ENCODE results near the gene OR13C4. TPM values are rescaled to one million over a fixed set of nuclear protein-coding genes. Genes with fewer than 3 reads are reported as not detected.
"Not testable (repeated sequence)": the region's sequence is repeated elsewhere in the genome, so short reads cannot be mapped to it uniquely, and the experiment has no call there.

The OR13C4 gene
- total RNA-seq, result not detected

- Mint-ChIP-seq H3K4me3 (no peak within 1 kb of the TSS), H3K27me3 (no peaks in the 10 kb centered on the region), H3K36me3 (no peaks in the 10 kb centered on the region), H3K4me1 (ENCODE audit: low read depth in 2 of 2) (no peaks in the 10 kb centered on the region), H3K9me3 (peaks cover 7% of the 10 kb centered on the region), H3K27ac (no peak within 1 kb of the TSS)
- ATAC-seq (no peak), DNase-seq (ENCODE audit: low spot score) (no peak)
Observed at GRCh38 chr9:104527109-104527508, at the start of gene OR13C4. Gene OR13C4, minus strand, starts transcription at chr9:104527209. Its CDS starts 0 bp downstream, at chr9:104527209.

DNA sequence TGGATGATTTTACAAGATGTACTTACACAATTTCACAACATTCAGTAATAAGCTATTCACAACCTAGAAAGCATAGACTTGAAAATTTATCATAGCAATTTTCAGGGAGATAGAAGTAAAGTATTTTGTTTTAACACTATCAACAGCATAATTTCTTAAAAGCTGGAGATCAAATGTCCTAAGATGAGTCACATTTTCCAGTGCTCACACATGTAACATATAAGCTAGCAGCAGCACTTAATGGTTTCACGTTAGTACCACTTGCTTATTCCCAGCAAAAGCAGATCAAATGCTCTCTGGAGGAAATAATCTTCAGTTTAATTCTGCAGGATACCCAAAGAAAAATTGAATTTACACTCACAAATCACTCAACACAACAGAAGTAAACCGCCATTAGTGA, 48.4 kb upstream of the OR13C4 start:
- no peak for DNase-seq (ENCODE audit: low spot score)
- H3K4me1 Mint-ChIP-seq (ENCODE audit: low read depth in 2 of 2), result no peaks in the 10 kb centered on the region
- peaks cover 5% of the 10 kb centered on the region for H3K9me3 Mint-ChIP-seq
- ATAC-seq, result no peak
- no peaks in the 10 kb centered on the region for H3K27me3 Mint-ChIP-seq
- no peak overlapping the region for H3K4me3 Mint-ChIP-seq
- no peak overlapping the region for H3K27ac Mint-ChIP-seq
- H3K36me3 Mint-ChIP-seq, result no peaks in the 10 kb centered on the region

DNA sequence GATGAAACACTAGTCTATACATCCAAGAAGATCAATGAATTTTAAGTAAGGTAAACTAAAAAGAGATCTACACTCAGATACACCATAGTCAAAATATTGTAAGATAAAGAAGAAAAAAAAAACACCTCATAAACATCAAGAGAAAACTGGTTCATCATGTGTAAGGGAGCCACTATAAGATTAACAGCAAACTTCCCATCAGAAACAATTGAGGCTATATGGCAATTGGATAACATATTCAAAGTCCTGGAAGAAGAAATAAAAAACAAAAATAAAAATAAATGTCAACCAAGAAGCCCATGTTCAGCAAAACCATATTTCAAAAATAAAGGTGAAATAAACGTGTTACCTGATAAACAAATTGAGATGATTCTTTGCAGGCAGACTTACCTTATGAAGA, 45.6 kb upstream of the OR13C4 start:
- H3K27me3 Mint-ChIP-seq, result no peaks in the 10 kb centered on the region
- DNase-seq (ENCODE audit: low spot score), result no peak
- H3K4me1 Mint-ChIP-seq (ENCODE audit: low read depth in 2 of 2), result no peaks in the 10 kb centered on the region
- H3K36me3 Mint-ChIP-seq, result no peaks in the 10 kb centered on the region
- no peak overlapping the region for H3K27ac Mint-ChIP-seq
- ATAC-seq, result no peak
- H3K9me3 Mint-ChIP-seq, result peaks cover 5% of the 10 kb centered on the region
- H3K4me3 Mint-ChIP-seq, result no peak overlapping the region

- Mint-ChIP-seq H3K9me3 (peaks cover 3% of the 10 kb centered on the region), H3K36me3 (no peaks in the 10 kb centered on the region)
Observed at GRCh38 chr9:104568868-104569267, 41.9 kb upstream of the OR13C4 start, which contains the start of gene OR13C8. Gene OR13C8, plus strand, starts transcription at chr9:104569168. Its CDS starts 0 bp downstream, at chr9:104569168.

GRCh38 chr9:104564358-104564757, 37.3 kb upstream of the OR13C4 start:
- Mint-ChIP-seq H3K27ac (no peak overlapping the region), H3K27me3 (no peaks in the 10 kb centered on the region), H3K9me3 (no peaks in the 10 kb centered on the region), H3K4me3 (no peak overlapping the region), H3K4me1 (ENCODE audit: low read depth in 2 of 2) (no peaks in the 10 kb centered on the region), H3K36me3 (no peaks in the 10 kb centered on the region)
- ATAC-seq (no peak), DNase-seq (ENCODE audit: low spot score) (no peak)

More at GRCh38 chr9:104568868-104569267, 41.9 kb upstream of the OR13C4 start, which contains the start of gene OR13C8:
- Mint-ChIP-seq H3K4me1 (ENCODE audit: low read depth in 2 of 2) (no peaks in the 10 kb centered on the region), H3K27me3 (no peaks in the 10 kb centered on the region), H3K4me3 (no peak within 1 kb of the TSS), H3K27ac (no peak within 1 kb of the TSS)
- ATAC-seq, result no peak
- DNase-seq (ENCODE audit: low spot score), result no peak

DNA sequence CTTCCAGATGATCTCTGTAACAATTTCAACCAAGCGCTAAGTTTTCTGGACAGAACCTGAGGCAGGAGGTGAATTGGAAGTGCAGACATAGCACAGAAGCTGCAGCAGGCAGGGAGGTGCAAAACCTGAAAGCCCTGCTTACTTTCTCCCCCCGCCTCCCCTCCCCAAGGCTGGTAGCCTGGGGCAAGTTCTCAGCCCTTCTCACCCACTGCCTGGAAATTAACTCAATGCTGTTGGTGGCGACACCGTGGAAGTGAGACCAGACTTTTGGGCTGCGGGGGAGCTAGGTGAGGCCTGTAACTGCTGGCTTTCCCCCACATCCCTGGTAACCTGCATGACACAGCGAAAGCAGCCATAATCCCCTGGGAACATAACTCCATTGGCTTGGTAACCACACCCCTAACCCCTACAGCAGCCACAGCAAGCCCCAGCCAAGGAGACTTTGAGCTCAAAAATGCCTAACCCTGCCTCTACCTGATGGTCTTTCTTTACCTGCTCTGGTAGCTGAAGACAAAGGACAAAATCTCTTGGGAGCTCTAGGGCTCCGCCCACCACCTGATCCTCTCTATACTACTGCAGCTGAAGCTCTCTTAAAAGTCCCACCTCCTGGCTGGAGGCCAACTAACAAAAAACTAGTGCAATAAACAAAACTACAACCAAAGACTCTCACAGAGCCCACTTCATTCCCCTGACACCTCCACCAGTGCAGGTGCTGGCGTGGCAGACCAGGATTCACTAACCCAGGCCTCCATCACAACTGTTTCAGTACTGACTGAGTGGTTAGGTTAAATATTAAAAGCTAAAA, 30.0 kb upstream of the OR13C4 start:
- Mint-ChIP-seq H3K4me1 (ENCODE audit: low read depth in 2 of 2) (no peaks in the 10 kb centered on the region), H3K36me3 (no peaks in the 10 kb centered on the region), H3K9me3 (peaks cover 10% of the 10 kb centered on the region), H3K27ac (no peak overlapping the region), H3K4me3 (no peak overlapping the region), H3K27me3 (no peaks in the 10 kb centered on the region)
- DNase-seq (ENCODE audit: low spot score), result no peak
- ATAC-seq, result no peak

DNA sequence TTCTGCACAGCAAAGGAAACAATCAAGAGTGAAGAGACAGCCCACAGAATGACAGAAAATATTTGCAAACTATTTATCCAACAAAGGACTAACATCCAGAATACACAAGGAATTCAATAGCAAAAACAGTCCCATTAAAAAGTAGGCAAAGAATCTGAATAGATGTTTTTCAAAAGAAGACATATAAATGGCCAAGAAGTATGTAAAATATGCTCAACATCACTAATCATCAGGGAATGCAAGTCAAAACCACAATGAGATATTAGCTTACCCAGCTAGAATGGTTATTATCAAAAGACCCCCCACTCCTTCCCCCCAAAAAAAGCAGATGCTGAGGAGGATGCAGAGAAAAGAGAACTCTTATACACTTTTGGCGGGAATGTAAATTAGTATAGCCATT, 28.5 kb upstream of the OR13C4 start:
- no peaks in the 10 kb centered on the region for H3K27me3 Mint-ChIP-seq
- no peaks in the 10 kb centered on the region for H3K36me3 Mint-ChIP-seq
- ATAC-seq, result no peak
- no peak overlapping the region for H3K4me3 Mint-ChIP-seq
- H3K27ac Mint-ChIP-seq, result no peak overlapping the region
- H3K4me1 Mint-ChIP-seq (ENCODE audit: low read depth in 2 of 2), result no peaks in the 10 kb centered on the region
- no peak for DNase-seq (ENCODE audit: low spot score)
- peaks cover 10% of the 10 kb centered on the region for H3K9me3 Mint-ChIP-seq

DNA sequence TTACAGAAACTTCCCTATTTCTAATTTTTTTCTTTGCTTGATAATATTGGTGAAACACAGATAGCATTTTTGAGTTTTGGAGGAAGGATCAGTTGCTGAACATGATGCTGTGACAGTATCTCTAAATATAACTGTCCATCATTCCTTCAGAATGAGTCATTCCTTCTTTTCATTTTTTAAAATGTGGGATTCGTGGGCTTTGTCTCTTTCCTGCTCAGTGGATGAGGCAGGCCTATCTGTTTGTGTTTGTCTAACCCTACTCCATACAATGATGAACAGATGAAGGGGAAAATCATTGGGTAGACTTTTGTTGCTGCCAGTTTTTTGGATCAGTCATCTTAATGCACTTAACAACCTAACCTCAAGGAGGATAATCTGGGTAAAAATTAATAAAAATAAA, 26.3 kb upstream of the OR13C4 start:
- ATAC-seq (no peak), DNase-seq (ENCODE audit: low spot score) (no peak)
- Mint-ChIP-seq H3K4me1 (ENCODE audit: low read depth in 2 of 2) (no peaks in the 10 kb centered on the region), H3K27me3 (no peaks in the 10 kb centered on the region), H3K36me3 (no peaks in the 10 kb centered on the region), H3K27ac (no peak overlapping the region), H3K4me3 (no peak overlapping the region), H3K9me3 (peaks cover 9% of the 10 kb centered on the region)

GRCh38 chr9:104544644-104545043, 17.6 kb upstream of the OR13C4 start:
- H3K36me3 Mint-ChIP-seq, result no peaks in the 10 kb centered on the region

DNA sequence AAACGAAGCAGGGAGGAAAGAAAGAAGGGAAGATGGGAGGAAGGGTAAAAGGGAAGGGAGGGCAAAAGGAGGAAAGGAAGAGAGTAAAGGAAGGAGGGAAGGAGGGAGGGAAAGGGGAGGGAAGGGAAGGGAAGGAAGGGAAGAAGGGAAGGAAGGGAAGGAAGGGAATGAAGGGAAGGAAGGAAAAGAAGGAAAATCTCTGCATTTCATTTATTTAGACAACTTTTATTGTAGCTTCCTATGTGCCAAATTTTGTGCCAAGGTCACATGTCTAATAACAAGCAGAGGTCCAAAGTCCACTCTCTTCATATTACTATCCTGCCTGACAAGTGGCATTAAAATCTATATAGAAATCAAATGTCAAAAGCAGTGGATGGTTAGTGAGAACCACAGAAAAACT, 12.3 kb upstream of the OR13C4 start:
- Mint-ChIP-seq H3K36me3 (no peaks in the 10 kb centered on the region), H3K4me1 (ENCODE audit: low read depth in 2 of 2) (no peaks in the 10 kb centered on the region), H3K27ac (no peak overlapping the region), H3K9me3 (no peaks in the 10 kb centered on the region), H3K4me3 (no peak overlapping the region), H3K27me3 (no peaks in the 10 kb centered on the region)
- DNase-seq (ENCODE audit: low spot score) (no peak), ATAC-seq (no peak)

More at GRCh38 chr9:104544644-104545043, 17.6 kb upstream of the OR13C4 start:
- no peaks in the 10 kb centered on the region for H3K4me1 Mint-ChIP-seq (ENCODE audit: low read depth in 2 of 2)
- H3K4me3 Mint-ChIP-seq, result no peak overlapping the region
- H3K9me3 Mint-ChIP-seq, result no peaks in the 10 kb centered on the region
- no peak for DNase-seq (ENCODE audit: low spot score)
- no peak overlapping the region for H3K27ac Mint-ChIP-seq
- no peak for ATAC-seq
- no peaks in the 10 kb centered on the region for H3K27me3 Mint-ChIP-seq

GRCh38 chr9:104536756-104537155, 9.7 kb upstream of the OR13C4 start, which contains the start of gene OR13C3:
Gene OR13C3, minus strand, starts transcription at chr9:104536856. Its CDS starts 133 bp downstream, at chr9:104536723.
- Mint-ChIP-seq H3K4me1 (ENCODE audit: low read depth in 2 of 2) (no peaks in the 10 kb centered on the region), H3K36me3 (no peaks in the 10 kb centered on the region), H3K27me3 (no peaks in the 10 kb centered on the region), H3K9me3 (peaks cover 2% of the 10 kb centered on the region), H3K27ac (no peak within 1 kb of the TSS), H3K4me3 (no peak within 1 kb of the TSS)
- DNase-seq (ENCODE audit: low spot score) (no peak), ATAC-seq (no peak)

DNA sequence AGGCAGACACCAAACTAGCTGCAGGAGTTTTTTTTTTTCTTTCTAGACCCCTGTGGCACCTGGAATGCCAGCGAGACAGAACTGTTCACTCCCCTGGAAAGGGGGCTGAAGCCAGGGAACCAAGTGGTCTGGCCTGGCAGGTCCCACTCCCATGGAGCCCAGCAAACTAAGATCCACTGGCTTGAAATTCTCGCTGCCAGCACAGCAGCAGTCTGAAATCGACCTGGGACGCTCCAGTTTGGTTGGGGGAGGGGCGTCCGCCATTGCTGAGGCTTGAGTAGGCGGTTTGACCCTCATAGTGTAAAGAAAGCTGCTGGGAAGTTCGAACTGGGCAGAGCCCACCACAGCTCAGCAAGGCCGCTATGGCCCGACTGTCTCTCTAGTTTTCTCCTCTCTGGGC, 6.8 kb downstream of the OR13C4 start:
- H3K27ac Mint-ChIP-seq; H3K9me3 Mint-ChIP-seq; H3K4me3 Mint-ChIP-seq; H3K27me3 Mint-ChIP-seq; H3K36me3 Mint-ChIP-seq; ATAC-seq; DNase-seq (ENCODE audit: low spot score); H3K4me1 Mint-ChIP-seq (ENCODE audit: low read depth in 2 of 2): not testable (repeated sequence)

GRCh38 chr9:104514901-104515300, 12.1 kb downstream of the OR13C4 start:
- no peaks in the 10 kb centered on the region for H3K27me3 Mint-ChIP-seq
- H3K4me3 Mint-ChIP-seq, result no peak overlapping the region
- peaks cover 4% of the 10 kb centered on the region for H3K36me3 Mint-ChIP-seq
- ATAC-seq, result no peak
- H3K27ac Mint-ChIP-seq, result no peak overlapping the region
- H3K9me3 Mint-ChIP-seq, result peaks cover 5% of the 10 kb centered on the region
- no peaks in the 10 kb centered on the region for H3K4me1 Mint-ChIP-seq (ENCODE audit: low read depth in 2 of 2)
- DNase-seq (ENCODE audit: low spot score), result no peak

DNA sequence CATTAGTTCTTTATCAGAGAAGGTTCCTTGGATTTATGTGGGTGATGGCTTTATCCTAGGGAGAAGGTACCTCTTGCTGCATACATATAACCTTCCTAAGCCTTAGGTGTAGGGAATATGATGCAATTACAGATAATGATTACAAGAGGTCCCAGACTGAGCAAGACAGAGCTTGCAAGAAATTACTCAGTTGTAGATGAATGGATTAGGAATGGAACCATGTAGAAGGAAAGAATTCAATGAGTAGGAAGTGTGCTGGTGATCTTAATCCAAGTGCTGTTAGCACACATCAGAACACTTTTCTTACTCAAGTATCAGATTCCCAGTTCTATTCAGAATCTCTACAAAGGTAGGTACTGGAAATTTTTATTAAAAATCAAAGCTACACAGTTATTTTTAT, 20.4 kb downstream of the OR13C4 start:
- Mint-ChIP-seq H3K27ac (no peak overlapping the region), H3K4me3 (no peak overlapping the region), H3K4me1 (ENCODE audit: low read depth in 2 of 2) (no peaks in the 10 kb centered on the region), H3K27me3 (no peaks in the 10 kb centered on the region), H3K9me3 (peaks cover 12% of the 10 kb centered on the region), H3K36me3 (no peaks in the 10 kb centered on the region)
- no peak for ATAC-seq
- no peak for DNase-seq (ENCODE audit: low spot score)

All from natural killer cell treated with Interleukin-12 subunit alpha and Interleukin-12 subunit beta and Interleukin-15 and Interleukin-18, amount 100 ng/mL, for 72 hours (primary cell).